Activated T-cell treated with anti-CD3 and anti-CD28 coated beads for 24 hours (primary cell): ENCODE data around the gene SPTBN4.
"Not testable (repeated sequence)": the region's sequence is repeated elsewhere in the genome, so short reads cannot be mapped to it uniquely, and the experiment has no call there.

Experiments used
- DNase-seq: peaks from one replicate; pipeline ENCODE4 v3.0.0-alpha.2; 2020; ENCODE audit warnings: low read depth

The SPTBN4 gene

DNA sequence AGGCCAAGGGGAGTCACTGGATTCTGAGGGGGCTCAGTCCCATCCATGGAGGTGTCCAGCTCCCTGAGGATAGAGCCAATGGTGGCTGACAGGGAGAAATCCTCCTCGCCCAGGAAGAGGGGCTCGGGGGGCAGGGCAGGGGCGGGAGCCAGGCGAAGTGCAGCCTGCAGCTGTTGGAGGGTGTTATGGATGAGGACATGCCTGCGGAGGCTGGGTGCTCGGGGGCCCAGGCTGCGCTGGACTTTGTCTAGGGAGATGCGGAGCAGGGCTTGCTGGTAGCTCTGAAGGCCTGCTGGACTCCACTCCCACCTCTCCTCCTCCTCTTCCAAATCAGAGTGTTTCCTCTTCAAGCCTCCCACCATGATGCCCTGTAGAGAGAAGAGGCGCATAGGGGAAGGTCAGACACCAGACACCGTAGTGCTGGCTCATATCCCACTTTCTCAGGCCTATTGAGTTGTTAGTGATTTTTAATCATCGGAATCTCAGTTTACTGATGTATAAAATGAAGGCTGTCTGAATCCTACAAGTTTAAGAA lies 25.0 kb upstream of the SPTBN4 start:
- no peak for DNase-seq

DNA sequence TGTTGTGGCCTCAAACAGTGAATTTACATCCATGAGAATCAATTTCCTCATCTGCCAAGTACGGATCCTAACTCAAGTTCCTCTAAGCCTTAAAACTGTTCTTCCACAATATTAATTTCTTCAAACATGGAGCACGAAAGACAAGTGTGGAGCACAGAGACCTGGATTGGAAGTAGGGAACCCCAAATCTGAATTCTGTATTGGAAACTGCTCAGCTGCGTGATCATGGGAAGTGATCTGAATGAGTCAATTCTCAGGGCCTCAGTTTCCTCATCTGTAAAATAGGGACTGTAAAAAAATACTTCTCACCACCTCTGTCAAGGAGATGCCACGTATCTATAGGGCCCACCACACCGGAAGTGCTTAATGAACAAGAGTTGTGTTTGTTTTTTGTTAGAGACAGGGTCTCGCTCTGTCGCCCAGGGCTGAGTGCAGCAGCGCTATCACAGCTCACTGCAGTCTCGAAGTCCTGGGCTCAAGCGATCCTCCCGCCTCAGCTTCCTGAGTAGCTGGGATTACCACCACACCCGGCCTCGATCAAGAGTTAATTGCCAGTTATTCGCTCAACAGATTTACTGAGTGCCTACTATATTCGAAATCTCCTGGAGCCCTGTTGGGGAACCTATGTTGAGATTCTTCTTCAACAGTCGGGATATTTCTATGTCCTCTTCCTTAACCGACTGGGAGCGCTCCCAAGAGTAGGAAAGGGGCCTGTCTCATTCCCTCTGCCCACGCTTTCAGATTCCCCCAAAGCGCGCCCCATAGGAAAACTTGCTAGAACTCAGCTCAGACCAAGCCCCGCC lies 24.3 kb upstream of the SPTBN4 start:
- no peak for DNase-seq

DNA sequence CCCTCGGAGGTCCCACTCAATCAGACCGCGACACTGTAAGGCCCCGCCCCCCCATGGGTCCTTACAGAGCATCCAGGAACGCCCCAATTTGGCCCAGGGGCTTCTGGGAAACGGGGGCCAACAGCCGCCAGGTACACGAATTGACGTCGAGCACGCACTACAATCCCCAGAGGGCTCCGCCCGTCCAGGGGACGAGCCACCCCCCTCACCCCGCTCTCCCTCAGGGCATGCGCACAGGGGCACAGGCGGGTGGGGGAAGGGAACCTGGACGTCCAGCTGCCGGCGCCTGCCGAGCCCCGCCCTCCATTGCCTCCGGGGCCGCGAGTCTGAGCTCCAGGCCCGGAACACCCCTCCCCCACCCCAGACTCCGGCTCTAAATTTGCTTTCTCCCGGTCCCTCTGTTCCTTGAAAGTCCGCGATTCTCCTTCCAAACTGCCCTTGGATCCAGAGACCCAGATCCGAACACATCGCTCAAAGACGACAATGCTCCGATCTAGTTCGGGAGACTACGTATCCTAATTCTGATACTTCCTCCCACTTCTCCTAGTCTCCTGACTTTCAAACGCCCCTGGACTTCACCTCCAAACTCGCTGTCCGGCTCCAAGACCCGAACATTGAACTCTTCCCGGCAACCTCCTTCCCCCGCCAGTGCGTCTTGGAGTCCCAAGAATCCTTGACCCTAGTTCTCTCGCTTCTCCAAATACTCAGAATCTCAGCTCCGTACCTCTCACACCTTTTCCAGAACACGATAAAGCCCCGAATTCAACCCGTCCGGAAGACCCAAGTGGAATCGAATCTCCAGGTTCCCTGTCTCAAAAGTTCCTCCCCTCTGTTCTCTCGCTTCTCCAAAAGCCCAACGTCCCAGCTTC lies 23.4 kb upstream of the SPTBN4 start:
- peak; percentile 98 for DNase-seq

DNA sequence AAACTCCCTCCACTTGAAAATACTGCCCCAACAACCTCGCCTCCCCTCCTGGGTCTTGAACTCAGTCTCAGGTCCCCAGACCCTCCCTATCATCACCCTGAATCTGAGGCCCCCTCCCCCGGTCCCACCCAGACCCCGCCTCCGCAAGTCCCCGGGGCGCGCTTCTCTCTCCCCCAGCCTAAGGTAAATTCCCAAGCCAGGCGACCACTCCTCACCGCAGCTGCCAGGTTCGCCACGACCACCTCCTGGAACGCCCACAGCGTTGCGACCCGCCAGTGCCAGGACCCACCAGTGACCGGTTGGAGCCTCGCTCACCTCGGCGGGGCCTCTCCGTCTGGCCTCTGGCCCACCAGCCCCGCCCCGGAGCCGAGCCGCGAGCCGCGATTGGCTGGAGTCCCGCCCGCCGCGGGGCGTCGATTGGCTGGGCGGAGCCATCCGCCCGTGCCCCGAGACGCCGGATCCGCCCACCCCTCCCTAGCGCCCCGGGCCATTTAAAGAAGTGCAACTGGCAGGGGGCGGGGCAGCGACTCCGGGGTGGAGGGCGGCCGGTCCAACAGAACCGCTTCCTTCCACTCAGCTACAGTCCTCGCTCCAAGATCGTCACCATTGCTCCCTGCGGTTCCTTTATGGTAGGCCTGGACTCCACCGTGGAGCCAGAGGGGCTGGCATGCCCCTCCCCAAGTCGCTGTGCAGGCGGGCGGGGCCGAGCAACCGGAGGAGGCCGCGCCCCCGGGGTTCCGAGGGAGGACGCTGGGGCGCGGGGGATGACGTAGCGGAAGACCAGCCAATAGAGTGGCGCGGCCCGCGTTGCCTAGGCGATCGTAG lies 22.6 kb upstream of the SPTBN4 start, which contains the start of gene SERTAD3:
TSS of gene SERTAD3 (minus strand) at position 336 of the 825 bp plus-strand sequence. CDS start 2,255 bp downstream, outside the sequence.
- DNase-seq, result peak; percentile 96

DNA sequence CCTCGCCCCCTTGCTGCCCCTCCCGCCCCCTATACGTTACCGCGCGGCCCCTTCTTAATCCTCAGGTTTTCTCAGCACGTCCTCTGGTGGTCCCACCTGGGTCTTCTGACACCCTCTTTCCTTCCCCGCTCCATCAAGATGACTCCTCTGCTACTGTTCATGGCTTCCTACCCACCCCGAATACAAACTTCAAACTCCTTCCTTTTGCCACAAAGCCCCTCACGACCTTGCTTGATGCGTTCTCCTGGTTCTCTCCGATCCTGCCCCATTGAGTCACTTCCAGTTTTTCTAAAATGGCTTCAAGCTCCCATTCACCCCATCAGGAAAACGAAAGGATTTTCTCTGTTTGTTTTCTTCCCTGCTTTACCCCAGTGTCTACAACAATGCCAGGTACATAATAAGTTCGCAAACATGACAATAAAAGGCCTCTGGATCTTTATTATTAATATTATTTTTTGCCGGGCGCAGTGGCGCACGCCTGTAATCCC lies 21.9 kb upstream of the SPTBN4 start:
- no peak for DNase-seq

DNA sequence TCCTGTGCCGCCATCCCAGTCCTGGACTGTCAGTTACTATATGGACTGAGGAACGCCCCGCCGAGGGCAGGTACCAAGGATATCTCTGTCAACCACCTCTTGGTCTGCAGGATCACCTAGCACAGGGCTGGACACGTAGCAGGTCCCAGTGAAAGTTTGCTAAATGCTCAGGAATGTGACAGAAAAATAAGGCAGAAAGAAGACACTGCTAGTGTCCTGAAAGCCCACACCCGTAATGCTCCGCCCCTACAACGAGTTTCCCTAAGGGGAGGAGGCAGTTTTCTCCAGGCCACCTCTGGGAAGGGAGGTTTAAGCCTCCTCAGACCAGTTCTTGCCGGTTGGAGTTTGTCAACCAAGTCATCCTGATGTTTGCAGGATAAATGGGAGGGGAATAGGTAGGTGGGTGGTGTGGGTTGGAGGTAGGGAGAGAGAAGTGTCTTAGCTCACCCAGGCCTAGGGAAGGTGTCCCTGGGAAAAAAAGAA lies 21.0 kb upstream of the SPTBN4 start:
- DNase-seq, result no peak

DNA sequence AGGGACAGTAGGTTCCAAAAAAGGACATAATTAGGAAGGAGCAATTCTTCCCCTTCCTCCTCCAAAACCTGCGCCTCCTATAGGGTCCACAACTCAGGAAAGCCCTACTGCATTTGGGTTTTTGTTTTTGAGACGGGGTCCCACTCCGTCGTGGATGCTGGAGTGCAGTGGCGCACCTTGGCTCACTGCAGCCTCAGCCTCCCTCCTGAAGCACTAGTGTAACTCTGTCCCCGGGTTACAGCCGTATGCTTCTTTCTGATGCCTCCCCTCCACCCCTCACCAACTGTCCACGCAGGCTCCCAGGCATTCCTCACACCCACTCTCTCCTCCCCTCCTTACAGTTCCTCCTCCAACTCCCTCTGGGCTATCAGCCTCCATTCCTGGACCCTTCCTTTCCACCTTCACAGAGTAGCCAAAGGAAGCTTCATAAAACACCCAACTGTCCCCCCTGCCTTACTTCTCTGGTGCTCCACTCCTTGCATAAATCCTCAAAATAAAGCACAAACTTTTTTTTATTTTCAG lies 20.5 kb upstream of the SPTBN4 start:
- no peak for DNase-seq

DNA sequence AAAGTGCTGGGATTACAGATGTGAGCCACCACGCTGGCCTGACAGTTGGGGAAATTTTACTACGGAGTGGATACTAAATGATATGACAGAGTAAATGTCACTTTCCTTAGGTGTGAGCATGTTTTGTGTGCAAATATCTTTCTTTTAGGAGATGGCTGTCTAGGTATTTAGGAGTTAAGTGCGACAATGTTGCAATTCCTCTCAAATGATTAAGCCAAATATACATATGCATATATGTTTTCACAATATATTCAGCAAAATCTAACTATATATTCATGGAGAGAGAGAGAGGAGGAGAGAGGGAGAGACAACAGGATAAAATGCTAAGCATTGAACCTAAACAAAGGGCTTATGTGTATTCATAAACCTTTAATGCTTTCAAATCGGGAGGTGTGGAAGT lies 17.3 kb upstream of the SPTBN4 start:
- DNase-seq, result no peak

DNA sequence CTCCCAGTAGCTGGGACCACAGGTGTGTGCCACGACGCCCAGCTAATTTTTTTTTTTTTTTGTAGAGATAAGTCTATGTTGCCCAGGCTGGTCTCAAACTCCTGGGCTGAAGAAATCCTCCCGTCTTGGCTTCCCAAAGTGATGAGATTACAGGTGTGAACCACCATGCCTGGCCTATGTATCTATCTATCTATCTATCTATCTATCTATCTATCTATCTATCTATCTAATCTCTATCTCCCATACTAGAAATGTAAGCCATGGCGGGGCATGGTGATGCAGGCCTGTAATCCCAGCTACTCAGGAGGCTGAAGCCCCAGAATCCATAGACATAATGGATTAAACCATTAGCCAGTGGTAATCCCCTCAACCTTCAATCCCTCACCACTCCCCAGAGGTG lies 16.1 kb upstream of the SPTBN4 start:
- DNase-seq, result no peak

DNA sequence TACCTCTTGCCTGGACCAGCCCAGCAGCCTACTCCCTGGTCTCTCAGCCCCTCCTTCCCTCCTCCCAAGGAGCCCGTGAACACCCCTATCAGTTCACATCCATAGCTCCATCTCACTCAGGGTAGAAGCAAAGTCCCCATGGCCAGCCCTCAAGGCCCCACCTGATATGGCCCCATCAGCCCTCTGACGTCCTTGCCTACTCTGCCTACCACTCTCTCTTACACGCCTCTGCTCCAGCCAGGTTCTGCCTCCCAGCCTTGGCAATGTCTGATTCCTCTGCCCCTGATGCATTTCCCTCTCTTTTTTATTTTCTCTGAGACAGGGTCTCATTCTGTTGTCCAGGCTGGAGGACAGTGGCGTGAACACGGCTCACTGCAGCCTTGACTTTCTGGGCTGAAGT lies 14.8 kb upstream of the SPTBN4 start:
- DNase-seq, result no peak

DNA sequence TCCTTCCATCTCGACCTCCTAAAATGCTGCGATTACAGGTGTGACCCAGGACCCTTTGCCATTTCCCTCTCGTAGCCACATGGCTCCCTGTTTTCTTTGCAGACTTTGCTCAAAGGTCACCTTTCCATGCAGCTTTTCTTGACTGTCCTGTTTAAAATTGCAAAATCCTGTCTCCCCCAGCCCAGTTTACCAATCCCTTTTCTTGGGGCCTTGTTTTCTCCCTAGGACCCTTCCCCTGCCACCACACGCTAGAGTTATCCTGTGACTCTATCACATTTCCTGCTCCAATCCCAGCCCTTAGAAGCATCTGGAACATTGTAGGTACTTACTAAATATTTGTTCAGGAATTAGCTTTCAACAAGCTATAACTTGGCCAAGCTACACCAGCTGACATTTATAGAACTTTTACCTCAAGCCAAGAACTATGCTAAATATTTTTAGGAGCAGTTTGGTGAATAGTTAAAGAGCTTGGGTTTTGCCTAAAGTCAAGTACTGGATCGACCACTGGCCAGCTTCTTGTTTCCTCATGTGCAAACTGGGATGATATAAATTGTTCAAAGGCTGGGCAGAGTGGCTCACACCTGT lies 13.6 kb upstream of the SPTBN4 start:
- DNase-seq, result no peak

DNA sequence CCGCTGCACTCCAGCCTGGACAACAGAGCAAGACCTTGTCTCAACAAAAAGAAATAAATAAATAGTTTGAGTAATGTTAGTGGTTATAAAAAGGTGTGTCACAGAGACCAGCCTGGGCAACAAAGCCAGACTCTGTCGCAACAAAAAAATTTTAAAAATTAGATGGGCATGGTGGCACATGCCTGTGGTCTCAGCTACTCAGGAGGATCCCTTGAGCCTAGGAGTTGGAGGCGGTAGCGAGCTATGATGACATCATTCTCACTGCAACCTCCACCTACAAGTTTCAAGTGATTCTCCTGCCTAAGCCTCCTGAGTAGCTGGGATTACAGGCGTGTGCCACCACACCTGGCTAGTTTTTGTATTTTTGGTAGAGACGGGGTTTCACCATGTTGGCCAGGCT lies 12.9 kb upstream of the SPTBN4 start:
- not testable (repeated sequence) for DNase-seq

DNA sequence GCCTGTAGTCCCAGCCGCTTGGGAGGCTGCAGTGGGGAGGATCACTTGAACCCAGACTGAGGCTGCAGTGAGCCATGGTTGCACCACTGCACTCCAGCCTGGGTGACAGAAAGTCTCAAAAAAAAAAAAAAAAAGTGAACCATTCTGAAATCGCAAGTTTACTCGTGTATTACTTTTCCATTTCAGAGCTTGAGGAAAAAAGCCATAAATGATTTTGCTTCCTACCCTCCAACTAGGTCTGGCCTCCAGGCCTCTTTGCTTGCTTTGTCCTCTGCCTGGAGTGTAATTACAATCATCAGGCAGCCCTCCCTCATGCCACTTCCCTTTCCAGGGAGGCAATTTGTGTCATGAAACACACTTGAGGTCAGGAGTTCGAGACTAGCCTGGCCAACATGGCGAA lies 9.8 kb upstream of the SPTBN4 start:
- DNase-seq, result no peak

DNA sequence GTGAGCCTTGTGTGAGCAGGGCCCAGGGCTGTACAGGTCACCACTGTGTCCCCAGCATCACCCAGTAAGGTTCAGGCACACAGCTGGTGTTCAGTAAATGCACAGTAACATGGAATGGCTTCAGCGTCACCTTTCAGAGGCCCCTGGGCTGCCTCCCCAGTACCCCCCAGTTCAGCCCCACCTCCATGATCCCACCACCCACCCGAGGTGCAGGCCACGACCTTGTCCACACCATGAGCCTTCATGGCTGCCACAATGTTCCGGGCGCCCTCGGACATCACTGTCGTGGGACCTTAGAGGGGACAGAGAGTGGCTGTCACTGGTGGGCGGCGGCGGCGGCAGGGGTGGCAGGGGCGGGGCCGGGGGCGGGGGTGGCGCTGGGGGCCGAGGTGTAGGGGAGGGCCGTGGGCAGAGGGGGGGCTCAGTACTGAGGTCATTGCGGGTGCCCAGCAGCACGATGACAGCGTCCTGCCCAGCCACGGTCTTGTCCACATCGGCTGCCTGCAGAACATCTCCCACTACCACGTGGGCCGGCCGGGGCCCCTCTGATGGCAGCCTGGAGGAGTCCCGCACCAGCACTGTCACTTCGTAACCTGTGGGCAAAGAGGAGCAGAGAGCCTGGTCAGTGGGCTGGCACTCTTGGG lies 8.7 kb upstream of the SPTBN4 start:
- DNase-seq, result no peak

DNA sequence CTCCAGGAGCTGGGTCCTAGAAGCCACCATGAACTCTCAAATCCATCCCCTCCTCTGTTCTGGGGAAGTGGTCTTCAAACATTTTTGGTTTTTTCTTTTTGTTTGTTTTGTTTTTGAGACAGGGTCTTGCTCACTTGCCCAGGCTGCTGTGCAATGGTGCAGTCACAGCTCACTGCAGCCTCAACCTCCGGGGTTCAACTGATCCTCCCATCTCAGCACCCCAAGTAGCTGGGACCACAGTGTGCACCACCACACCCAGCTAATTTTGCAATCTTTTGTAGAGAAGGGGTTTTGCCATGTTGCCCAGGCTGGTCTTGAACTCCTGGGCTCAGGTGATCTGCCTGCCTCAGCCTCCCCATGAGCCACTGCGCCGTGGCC lies 8.2 kb upstream of the SPTBN4 start:
- no peak for DNase-seq

DNA sequence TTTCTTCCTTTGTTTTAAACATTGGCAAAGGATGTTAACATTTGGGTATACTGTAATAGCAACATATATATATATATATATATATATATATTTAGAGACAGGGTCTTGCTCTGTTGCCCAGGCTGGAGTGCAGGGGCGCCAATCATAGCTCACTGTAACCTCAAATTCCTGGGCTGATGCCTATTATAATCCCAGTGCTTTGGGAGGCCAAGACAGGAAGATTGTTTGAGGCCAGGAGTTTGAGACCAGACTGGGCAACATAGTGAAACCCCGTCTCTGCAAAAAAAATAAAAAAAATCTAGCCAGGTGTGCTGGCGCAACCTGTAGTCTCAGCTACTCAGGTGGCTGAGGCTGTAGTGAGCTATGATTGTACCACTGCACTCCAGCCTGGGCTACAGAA lies 6.6 kb upstream of the SPTBN4 start:
- DNase-seq, result no peak

DNA sequence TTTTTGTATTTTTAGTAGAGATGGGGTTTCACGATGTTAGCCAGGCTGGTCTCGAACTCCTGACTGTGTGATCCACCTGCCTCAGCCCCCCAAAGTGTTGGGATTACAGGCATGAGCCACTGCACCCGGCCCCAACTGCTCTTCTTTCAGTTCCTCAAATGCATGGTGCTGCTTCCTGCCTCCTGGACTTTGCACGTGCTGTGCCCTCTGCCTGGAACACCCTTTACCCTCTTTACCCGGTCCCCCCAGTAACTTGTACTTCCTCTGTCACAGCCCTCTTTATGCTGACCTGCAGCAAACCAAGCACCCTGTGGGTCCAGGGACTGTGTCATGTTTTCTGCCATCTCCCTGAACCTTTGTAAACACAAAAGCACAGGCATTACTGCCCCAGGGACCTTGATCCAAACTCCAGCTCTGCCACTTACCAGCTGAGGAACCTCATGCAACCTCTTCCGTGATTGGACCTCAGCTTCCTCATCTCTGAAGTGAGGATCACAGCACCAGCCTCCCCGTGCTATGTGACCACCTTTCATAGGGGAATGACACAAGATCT lies 5.1 kb upstream of the SPTBN4 start:
- DNase-seq, result no peak

DNA sequence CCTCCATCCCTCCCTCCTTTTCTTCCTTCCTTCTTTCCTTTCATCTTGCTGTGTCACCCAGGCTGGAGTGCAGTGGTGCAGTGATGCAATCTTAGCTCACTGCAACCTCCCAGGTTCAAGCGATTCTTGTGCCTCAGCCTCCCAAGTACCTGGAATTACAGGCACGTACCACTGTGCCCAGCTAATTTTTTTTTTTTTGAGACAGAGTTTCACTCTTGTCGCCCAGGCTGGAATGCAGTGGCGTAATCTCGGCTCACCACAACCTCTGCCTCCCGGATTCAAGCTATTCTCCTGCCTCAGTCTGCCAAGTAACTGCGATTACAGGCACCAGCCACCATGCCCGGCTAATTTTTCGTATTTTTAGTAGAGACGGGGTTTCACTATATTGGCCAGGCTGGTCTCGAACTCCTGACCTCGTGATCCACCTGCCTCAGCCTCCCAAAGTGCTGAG lies 3.2 kb upstream of the SPTBN4 start:
- not testable (repeated sequence) for DNase-seq

DNA sequence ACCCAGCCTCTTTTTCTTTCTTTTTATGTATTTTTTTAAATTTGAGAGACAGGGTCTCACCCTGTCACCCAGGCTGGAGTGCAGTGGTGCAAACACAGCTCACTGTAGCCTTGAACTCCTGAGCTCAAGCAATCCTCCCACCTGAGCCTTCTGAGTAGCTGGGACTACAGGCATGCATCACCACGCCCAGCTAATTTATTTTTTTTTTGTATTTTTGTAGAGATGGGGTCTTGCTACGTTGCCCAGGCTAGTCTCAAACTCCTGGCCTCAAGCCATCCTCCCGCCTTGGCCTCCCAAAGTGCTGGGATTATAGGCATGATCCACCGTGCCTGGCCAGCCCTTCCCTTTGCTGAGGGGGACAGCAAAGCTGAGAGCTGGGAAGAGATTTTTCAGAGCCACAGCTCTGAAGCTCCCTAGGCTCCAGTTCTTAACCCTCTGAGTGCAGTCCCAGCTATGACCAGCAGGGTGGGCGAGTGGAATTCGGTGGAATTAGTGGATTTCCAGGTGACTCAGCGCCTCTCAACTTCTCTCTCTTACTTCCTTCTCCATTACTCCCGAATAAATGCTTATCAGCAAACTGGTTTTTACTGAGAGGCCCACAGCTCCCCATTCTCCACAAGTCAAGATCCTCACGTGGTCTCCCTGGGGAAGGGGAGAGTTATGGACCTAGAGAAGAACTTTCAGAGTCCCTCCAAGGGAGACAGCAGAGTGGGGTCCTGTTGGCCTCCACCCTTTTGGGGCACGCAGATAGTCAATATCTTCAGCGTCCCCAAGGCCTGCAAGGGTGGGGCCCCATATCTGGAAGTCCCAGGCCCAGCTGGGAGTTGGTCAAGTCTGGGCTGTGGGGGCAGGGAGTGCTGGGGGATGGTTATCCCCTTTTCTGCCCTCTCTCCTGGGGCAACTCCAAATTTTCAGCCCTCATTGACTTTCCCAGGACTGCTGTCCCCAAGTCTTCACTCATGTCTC lies 2.5 kb upstream of the SPTBN4 start:
- peak; percentile 68 for DNase-seq
